WTC11 (cell line): ENCODE data around the gene NOTCH2NLA.
"Not testable (repeated sequence)": the region's sequence is repeated elsewhere in the genome, so short reads cannot be mapped to it uniquely, and the experiment has no call there.

ENCODE experiments used
- CBFB ChIP-seq: sonication (generic); formaldehyde crosslinking; IDR thresholded peaks from 2 replicates; pipeline ENCODE4 v1.8.1; 2022; ENCODE audit warnings: mild to moderate bottlenecking, low read depth, missing genetic modification reagents
- CREM ChIP-seq: sonication (generic); formaldehyde crosslinking; IDR thresholded peaks from 2 replicates; pipeline ENCODE4 v1.8.1; 2022; ENCODE audit warnings: mild to moderate bottlenecking, missing genetic modification reagents, moderate library complexity
- CTCF ChIP-seq: fragments of 200-600 bp; IDR thresholded peaks from 2 replicates; pipeline ENCODE4 v1.8.0; 2022; ENCODE audit warnings: antibody characterized with exemption
- MYBL2 ChIP-seq: sonication (generic); formaldehyde crosslinking; IDR thresholded peaks from 2 replicates; pipeline ENCODE4 v1.8.1; 2023; ENCODE audit warnings: mild to moderate bottlenecking, moderate library complexity, missing genetic modification reagents
- NR3C1 ChIP-seq: sonication (generic); formaldehyde crosslinking; conservative IDR thresholded peaks from 2 replicates; pipeline ENCODE4 v1.8.1; 2023; ENCODE audit warnings: low read depth, mild to moderate bottlenecking, missing genetic modification reagents
- ZNF416 ChIP-seq: fragments of 250-450 bp; sonication (Bioruptor Pico); IDR thresholded peaks from 2 replicates; pipeline ENCODE4 v1.9.0; 2021; ENCODE audit warnings: mild to moderate bottlenecking, inconsistent platforms
- TF ChIP-seq, protein P1 (sequence below): sonication (generic); formaldehyde crosslinking; conservative IDR thresholded peaks from 2 replicates; pipeline ENCODE4 v1.8.1; 2022; ENCODE audit warnings: mild to moderate bottlenecking, missing genetic modification reagents

DNA sequence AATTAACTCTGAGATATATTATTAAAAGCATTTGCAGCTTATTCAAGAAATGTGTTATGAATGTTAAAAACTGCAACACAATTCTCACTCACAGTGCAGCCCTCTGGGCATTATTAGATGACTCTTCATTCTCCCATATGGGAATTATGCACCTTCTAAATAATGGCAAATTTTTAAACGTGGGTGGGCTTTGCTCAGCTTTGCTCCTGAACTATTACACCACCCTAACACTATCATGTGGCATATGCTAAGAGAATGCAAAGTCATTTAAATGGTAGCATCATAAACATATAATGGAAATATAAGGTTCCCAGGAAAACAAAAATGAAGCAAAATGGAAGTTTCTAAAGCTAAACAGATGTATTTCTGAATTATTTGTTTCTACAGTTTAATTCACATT is 61.5 kb downstream of the NOTCH2NLA start:
- not testable (repeated sequence) for TF ChIP-seq CREM (CRISPR knock-in tag); CTCF; NR3C1 (CRISPR knock-in tag); CBFB (CRISPR knock-in tag); ZNF416 (CRISPR knock-in tag); MYBL2 (CRISPR knock-in tag)
- TF ChIP-seq, protein P1, sequence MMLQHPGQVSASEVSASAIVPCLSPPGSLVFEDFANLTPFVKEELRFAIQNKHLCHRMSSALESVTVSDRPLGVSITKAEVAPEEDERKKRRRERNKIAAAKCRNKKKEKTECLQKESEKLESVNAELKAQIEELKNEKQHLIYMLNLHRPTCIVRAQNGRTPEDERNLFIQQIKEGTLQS (CRISPR knock-in tag): not testable (repeated sequence)
